ENCODE measurements around the gene PSIP1. TPM values are rescaled to one million over a fixed set of nuclear protein-coding genes. Genes with fewer than 3 reads are reported as not detected.

Gene PSIP1
- total and polyA plus RNA-seq, 9 of the 15 experiments (the other 6 are each of a cell fraction or from before 2014, with no cell fraction given), result 18.8 to 119 (median 59.9) TPM

DNA sequence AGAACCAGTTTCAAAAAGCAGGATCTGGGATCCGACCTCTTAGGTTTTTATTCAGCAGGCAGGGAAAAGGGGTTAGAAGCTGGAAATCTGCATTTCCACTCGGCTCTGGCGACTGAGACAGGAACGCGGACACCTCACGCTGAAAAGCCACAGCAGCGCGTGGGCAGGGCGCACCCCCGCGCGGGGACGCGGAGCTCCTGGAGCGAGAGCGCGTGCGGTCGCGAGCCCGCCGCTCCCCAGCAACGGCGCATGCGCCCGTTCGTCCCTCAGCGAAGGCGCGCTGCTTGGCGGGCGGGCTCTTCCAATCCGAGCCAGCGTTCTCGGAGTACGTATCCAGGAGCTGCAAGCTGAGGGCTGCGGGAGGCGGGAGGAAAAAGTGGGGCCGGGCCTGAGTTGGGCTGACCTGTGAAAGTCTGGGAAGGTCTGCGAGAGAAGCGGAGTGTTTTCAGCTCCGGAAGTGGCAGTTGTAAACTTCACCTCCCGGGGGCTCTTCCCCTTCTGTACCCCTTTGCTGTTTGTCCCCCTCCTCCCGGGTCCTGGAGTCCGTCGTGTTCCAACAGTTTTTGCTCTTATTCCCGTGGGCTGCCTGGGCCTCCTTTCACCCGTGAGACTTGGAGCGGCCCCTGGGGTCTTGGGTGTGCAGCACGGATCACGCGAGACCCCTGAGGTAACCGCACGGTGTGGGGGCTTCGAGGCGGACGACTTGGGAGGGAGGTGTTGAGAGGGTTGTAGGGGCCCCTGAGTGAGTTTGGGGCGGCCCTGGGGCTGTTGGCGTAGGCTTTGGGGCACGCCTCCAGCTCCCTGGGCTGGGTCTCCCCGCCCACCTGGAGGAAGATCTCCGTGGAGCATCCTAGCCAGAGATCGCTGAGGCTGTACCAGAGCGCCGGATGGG is 42.1 kb upstream of the PSIP1 start, which contains the start of gene CCDC171 (continued):
- TF ChIP-seq, protein P1, sequence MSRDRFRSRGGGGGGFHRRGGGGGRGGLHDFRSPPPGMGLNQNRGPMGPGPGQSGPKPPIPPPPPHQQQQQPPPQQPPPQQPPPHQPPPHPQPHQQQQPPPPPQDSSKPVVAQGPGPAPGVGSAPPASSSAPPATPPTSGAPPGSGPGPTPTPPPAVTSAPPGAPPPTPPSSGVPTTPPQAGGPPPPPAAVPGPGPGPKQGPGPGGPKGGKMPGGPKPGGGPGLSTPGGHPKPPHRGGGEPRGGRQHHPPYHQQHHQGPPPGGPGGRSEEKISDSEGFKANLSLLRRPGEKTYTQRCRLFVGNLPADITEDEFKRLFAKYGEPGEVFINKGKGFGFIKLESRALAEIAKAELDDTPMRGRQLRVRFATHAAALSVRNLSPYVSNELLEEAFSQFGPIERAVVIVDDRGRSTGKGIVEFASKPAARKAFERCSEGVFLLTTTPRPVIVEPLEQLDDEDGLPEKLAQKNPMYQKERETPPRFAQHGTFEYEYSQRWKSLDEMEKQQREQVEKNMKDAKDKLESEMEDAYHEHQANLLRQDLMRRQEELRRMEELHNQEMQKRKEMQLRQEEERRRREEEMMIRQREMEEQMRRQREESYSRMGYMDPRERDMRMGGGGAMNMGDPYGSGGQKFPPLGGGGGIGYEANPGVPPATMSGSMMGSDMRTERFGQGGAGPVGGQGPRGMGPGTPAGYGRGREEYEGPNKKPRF (IDR thresholded peaks at IDR 0.05; ENCODE audit: low read depth, low read length), result no peak
- TF ChIP-seq RFX7 (CRISPR knock-in tag; IDR thresholded peaks at IDR 0.05) (no peak), ZNF134 (CRISPR knock-in tag; conservative IDR thresholded peaks at IDR 0.05) (no peak), ZFPM2 (CRISPR knock-in tag; IDR thresholded peaks at IDR 0.05) (no peak), ZKSCAN3 (CRISPR knock-in tag; IDR thresholded peaks at IDR 0.05) (no peak), CTCFL (IDR thresholded peaks at IDR 0.05; ENCODE audit: borderline replicate concordance, insufficient read depth, low read depth, low read length, poor library complexity, severe bottlenecking) (no peak), MEIS2 (IDR thresholded peaks at IDR 0.05; ENCODE audit: partially characterized antibody) (peak; percentile 56), GMEB1 (CRISPR knock-in tag; IDR thresholded peaks at IDR 0.05) (peak; percentile 68), ZNF175 (CRISPR knock-in tag; IDR thresholded peaks at IDR 0.05; ENCODE audit: low read depth) (no peak), ZC3H4 (CRISPR knock-in tag; IDR thresholded peaks at IDR 0.05; ENCODE audit: borderline replicate concordance) (no peak), ZNF507 (tag; conservative IDR thresholded peaks at IDR 0.05) (no peak), SAFB (IDR thresholded peaks at IDR 0.05; ENCODE audit: borderline replicate concordance, low read depth, low read length) (peak; percentile 73; the same call in 1 of the 2 replicates), SIN3B (IDR thresholded peaks at IDR 0.05; ENCODE audit: low read depth) (no peak), CEBPB (tag; IDR thresholded peaks at IDR 0.05) (no peak), MYC (IDR thresholded peaks at IDR 0.05; ENCODE audit: low read depth, low read length) (peak; percentile 48; the same call in 1 of the 2 replicates), MYC (CRISPR knock-in tag; IDR thresholded peaks at IDR 0.05; ENCODE audit: borderline replicate concordance, low read depth) (no peak), GTF3C2 (IDR thresholded peaks at IDR 0.05; ENCODE audit: borderline replicate concordance, extremely low read depth, insufficient read length) (no peak), ZNF354B (CRISPR knock-in tag; IDR thresholded peaks at IDR 0.05) (no peak), SRSF9 (IDR thresholded peaks at IDR 0.05; ENCODE audit: borderline replicate concordance, low read depth, low read length) (no peak)

Measured in K562 (cell line).